ENCODE data around the gene EHMT2.
"Not testable (repeated sequence)": the region's sequence is repeated elsewhere in the genome, so short reads cannot be mapped to it uniquely, and the experiment has no call there.

Gene EHMT2

GRCh38 chr6:31887173-31888007 is 10.1 kb downstream of the EHMT2 start:
- no peak for DNase-seq

- no peak for DNase-seq
These were observed 10.9 kb downstream of the EHMT2 start for GRCh38 chr6:31886541-31886991.

GRCh38 chr6:31884528-31885035 is 12.9 kb downstream of the EHMT2 start:
- DNase-seq: no peak

- DNase-seq: no peak
These were observed 13.8 kb downstream of the EHMT2 start for GRCh38 chr6:31883676-31884075.

GRCh38 chr6:31882344-31882743 is 15.2 kb downstream of the EHMT2 start:
- DNase-seq: no peak

GRCh38 chr6:31881136-31881859 is 16.2 kb downstream of the EHMT2 start:
- DNase-seq: no peak

GRCh38 chr6:31880616-31881015 is 16.9 kb downstream of the EHMT2 start:
- DNase-seq: no peak

- DNase-seq: no peak
These were observed 17.6 kb downstream of the EHMT2 start for GRCh38 chr6:31879901-31880300.

GRCh38 chr6:31879143-31879542 is 18.4 kb downstream of the EHMT2 start:
- DNase-seq: no peak

GRCh38 chr6:31878726-31879125 is 18.8 kb downstream of the EHMT2 start, which contains the start of gene SLC44A4:
Gene SLC44A4, minus strand, starts transcription at chr6:31878997. Its CDS starts 17 bp downstream, at chr6:31878980.
- no peak for DNase-seq

GRCh38 chr6:31878222-31878621 is 19.3 kb downstream of the EHMT2 start:
- no peak for DNase-seq

GRCh38 chr6:31877651-31878161 is 19.8 kb downstream of the EHMT2 start:
- no peak for DNase-seq

GRCh38 chr6:31877125-31877650 is 20.3 kb downstream of the EHMT2 start:
- DNase-seq: no peak

- no peak for DNase-seq
These were observed 21.1 kb downstream of the EHMT2 start for GRCh38 chr6:31876357-31876756.

- DNase-seq: no peak
These were observed 21.6 kb downstream of the EHMT2 start for GRCh38 chr6:31875877-31876276.

GRCh38 chr6:31874836-31875572 is 22.5 kb downstream of the EHMT2 start:
- DNase-seq: no peak

- DNase-seq: no peak
These were observed 23.3 kb downstream of the EHMT2 start for GRCh38 chr6:31874084-31874670.

GRCh38 chr6:31871046-31871659 is 26.3 kb downstream of the EHMT2 start:
- no peak for DNase-seq

GRCh38 chr6:31870385-31870921 is 27.0 kb downstream of the EHMT2 start:
- DNase-seq: no peak

- no peak for DNase-seq
These were observed 28.2 kb downstream of the EHMT2 start for GRCh38 chr6:31869343-31869742.

- DNase-seq: not testable (repeated sequence)
These were observed 28.9 kb downstream of the EHMT2 start for GRCh38 chr6:31868658-31868971.
